ENCODE results near the gene TIMP2.

- TF ChIP-seq CTCF (IDR thresholded peaks at IDR 0.05; ENCODE audit: low read depth, low read length, poor library complexity, severe bottlenecking), result no peak
- no peak for TF ChIP-seq EZH2phosphoT487 (IDR thresholded peaks at IDR 0.05; ENCODE audit: borderline replicate concordance, low read length)
Observed at GRCh38 chr17:78820841-78821240, 104.3 kb downstream of the TIMP2 start.

All from DOHH2 (cell line).